HEK293 (cell line): ENCODE measurements around the gene PHACTR2.

Source experiments
- BCL11A ChIP-seq: fragments of 450-650 bp; formaldehyde crosslinking; IDR thresholded peaks from 2 replicates; pipeline ENCODE4 v1.5.1; 2016; ENCODE audit warnings: low read depth, missing biosample characterization, missing genetic modification characterization
- HOXC10 ChIP-seq: sonication (generic); formaldehyde crosslinking; IDR thresholded peaks from 2 replicates; pipeline ENCODE4 v1.8.1; 2023; ENCODE audit warnings: mild to moderate bottlenecking, missing genetic modification reagents
- IKZF3 ChIP-seq: fragments of 450-650 bp; IDR thresholded peaks from 2 replicates; pipeline ENCODE4 v1.5.0; 2018; ENCODE audit warnings: missing biosample characterization, mild to moderate bottlenecking, missing genetic modification characterization, moderate library complexity
- KLF16 ChIP-seq: fragments of 450-650 bp; formaldehyde crosslinking; IDR thresholded peaks from 2 replicates; pipeline ENCODE4 v1.5.1; 2017; ENCODE audit warnings: missing biosample characterization, missing genetic modification characterization
- SALL2 ChIP-seq: fragments of 450-650 bp; formaldehyde crosslinking; IDR thresholded peaks from 2 replicates; pipeline ENCODE4 v1.5.0; 2017; ENCODE audit warnings: missing biosample characterization, mild to moderate bottlenecking, missing genetic modification characterization, borderline replicate concordance
- SCRT2 ChIP-seq: fragments of 450-650 bp; formaldehyde crosslinking; IDR thresholded peaks from 2 replicates; pipeline ENCODE4 v1.5.1; 2016; ENCODE audit warnings: missing biosample characterization, missing genetic modification characterization
- SETDB1 ChIP-seq: IDR thresholded peaks from one replicate; pipeline ENCODE4 v1.6.1; 2017; ENCODE audit warnings: mild to moderate bottlenecking, low read length, moderate library complexity, mixed read lengths; ENCODE audit not compliant: insufficient read length
- SP3 ChIP-seq: fragments of 450-650 bp; formaldehyde crosslinking; IDR thresholded peaks from 2 replicates; pipeline ENCODE4 v1.5.1; 2016; ENCODE audit warnings: missing biosample characterization, missing genetic modification characterization
- ZBTB21 ChIP-seq: fragments of 450-650 bp; formaldehyde crosslinking; IDR thresholded peaks from 2 replicates; pipeline ENCODE4 v1.5.1; 2017; ENCODE audit warnings: missing biosample characterization, missing genetic modification characterization
- ZEB2 ChIP-seq: fragments of 450-650 bp; formaldehyde crosslinking; IDR thresholded peaks from 2 replicates; pipeline ENCODE4 v1.5.1; 2016; ENCODE audit warnings: missing biosample characterization, missing genetic modification characterization
- ZFP41 ChIP-seq: fragments of 450-650 bp; formaldehyde crosslinking; IDR thresholded peaks from 2 replicates; pipeline ENCODE4 v1.5.1; 2016; ENCODE audit warnings: missing biosample characterization, missing genetic modification characterization, borderline replicate concordance
- ZNF121 ChIP-seq: fragments of 450-650 bp; formaldehyde crosslinking; IDR thresholded peaks from 2 replicates; pipeline ENCODE4 v1.5.1; 2016; ENCODE audit warnings: missing biosample characterization, missing genetic modification characterization
- ZNF391 ChIP-seq: fragments of 450-650 bp; formaldehyde crosslinking; IDR thresholded peaks from 2 replicates; pipeline ENCODE4 v1.5.1; 2016; ENCODE audit warnings: low read depth, missing biosample characterization, missing genetic modification characterization, borderline replicate concordance
- ZNF501 ChIP-seq: fragments of 450-650 bp; formaldehyde crosslinking; IDR thresholded peaks from 2 replicates; pipeline ENCODE4 v1.5.1; 2016; ENCODE audit warnings: missing biosample characterization, missing genetic modification characterization
- ZNF518A ChIP-seq: fragments of 450-650 bp; formaldehyde crosslinking; conservative IDR thresholded peaks from 2 replicates; pipeline ENCODE4 v1.5.1; 2016; ENCODE audit warnings: low read depth, missing biosample characterization, missing genetic modification characterization
- ZNF521 ChIP-seq: fragments of 450-650 bp; formaldehyde crosslinking; IDR thresholded peaks from 2 replicates; pipeline ENCODE4 v1.5.1; 2017; ENCODE audit warnings: missing biosample characterization, mild to moderate bottlenecking, missing genetic modification characterization
- ZNF549 ChIP-seq: fragments of 450-650 bp; IDR thresholded peaks from 2 replicates; pipeline ENCODE4 v1.5.1; 2018; ENCODE audit warnings: missing biosample characterization, missing genetic modification characterization, mild to moderate bottlenecking, inconsistent platforms, moderate library complexity
- ZNF610 ChIP-seq: fragments of 450-650 bp; formaldehyde crosslinking; IDR thresholded peaks from 2 replicates; pipeline ENCODE4 v1.5.1; 2016; ENCODE audit warnings: missing biosample characterization, missing genetic modification characterization, borderline replicate concordance
- ZNF776 ChIP-seq: fragments of 450-650 bp; formaldehyde crosslinking; IDR thresholded peaks from 2 replicates; pipeline ENCODE4 v1.5.0; 2017; ENCODE audit warnings: missing biosample characterization, missing genetic modification characterization, borderline replicate concordance
- ZNF791 ChIP-seq: fragments of 450-650 bp; formaldehyde crosslinking; IDR thresholded peaks from 2 replicates; pipeline ENCODE4 v1.5.1; 2016; ENCODE audit warnings: missing biosample characterization, missing genetic modification characterization
- ZSCAN30 ChIP-seq: fragments of 450-650 bp; IDR thresholded peaks from 2 replicates; pipeline ENCODE4 v1.5.1; 2018; ENCODE audit warnings: missing biosample characterization, mild to moderate bottlenecking, missing genetic modification characterization, moderate library complexity
- TF ChIP-seq, protein P1 (sequence below): fragments of 450-650 bp; formaldehyde crosslinking; IDR thresholded peaks from 2 replicates; pipeline ENCODE4 v1.5.1; 2016; ENCODE audit warnings: missing biosample characterization, missing genetic modification characterization
- TF ChIP-seq, protein P2 (sequence below): fragments of 450-650 bp; formaldehyde crosslinking; IDR thresholded peaks from 2 replicates; pipeline ENCODE4 v1.5.1; 2016; ENCODE audit warnings: missing biosample characterization, missing genetic modification characterization
- TF ChIP-seq, protein P3 (sequence below): fragments of 450-650 bp; formaldehyde crosslinking; IDR thresholded peaks from 2 replicates; pipeline ENCODE4 v1.5.1; 2017; ENCODE audit warnings: missing biosample characterization, missing genetic modification characterization
- TF ChIP-seq, protein P4 (sequence below): fragments of 450-650 bp; formaldehyde crosslinking; IDR thresholded peaks from 2 replicates; pipeline ENCODE4 v1.5.1; 2016; ENCODE audit warnings: missing biosample characterization, missing genetic modification characterization

PHACTR2 gene

GRCh38 chr6:143744551-143745165, 66.9 kb downstream of the PHACTR2 start (continued):
- TF ChIP-seq, protein P1, sequence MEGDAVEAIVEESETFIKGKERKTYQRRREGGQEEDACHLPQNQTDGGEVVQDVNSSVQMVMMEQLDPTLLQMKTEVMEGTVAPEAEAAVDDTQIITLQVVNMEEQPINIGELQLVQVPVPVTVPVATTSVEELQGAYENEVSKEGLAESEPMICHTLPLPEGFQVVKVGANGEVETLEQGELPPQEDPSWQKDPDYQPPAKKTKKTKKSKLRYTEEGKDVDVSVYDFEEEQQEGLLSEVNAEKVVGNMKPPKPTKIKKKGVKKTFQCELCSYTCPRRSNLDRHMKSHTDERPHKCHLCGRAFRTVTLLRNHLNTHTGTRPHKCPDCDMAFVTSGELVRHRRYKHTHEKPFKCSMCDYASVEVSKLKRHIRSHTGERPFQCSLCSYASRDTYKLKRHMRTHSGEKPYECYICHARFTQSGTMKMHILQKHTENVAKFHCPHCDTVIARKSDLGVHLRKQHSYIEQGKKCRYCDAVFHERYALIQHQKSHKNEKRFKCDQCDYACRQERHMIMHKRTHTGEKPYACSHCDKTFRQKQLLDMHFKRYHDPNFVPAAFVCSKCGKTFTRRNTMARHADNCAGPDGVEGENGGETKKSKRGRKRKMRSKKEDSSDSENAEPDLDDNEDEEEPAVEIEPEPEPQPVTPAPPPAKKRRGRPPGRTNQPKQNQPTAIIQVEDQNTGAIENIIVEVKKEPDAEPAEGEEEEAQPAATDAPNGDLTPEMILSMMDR: no peak
- TF ChIP-seq ZNF791 (no peak), ZSCAN30 (tag by site-specific recombination) (peak; percentile 36; the same call in 1 of the 2 replicates), ZNF518A (tag by site-specific recombination) (no peak), BCL11A (tag by site-specific recombination) (no peak), ZFP41 (tag by site-specific recombination) (no peak), ZNF776 (no peak), SP3 (tag by site-specific recombination) (no peak), SALL2 (tag by site-specific recombination) (no peak), ZNF610 (tag by site-specific recombination) (no peak), ZNF521 (tag by site-specific recombination) (no peak), ZNF391 (no peak), KLF16 (tag by site-specific recombination) (no peak), ZNF549 (tag by site-specific recombination) (no peak), ZNF121 (tag by site-specific recombination) (no peak), SETDB1 (no peak), IKZF3 (tag by site-specific recombination) (peak; percentile 33; the same call in 1 of the 2 replicates), ZNF501 (tag by site-specific recombination) (peak; percentile 33; the same call in 1 of the 2 replicates), ZEB2 (tag by site-specific recombination) (no peak), HOXC10 (CRISPR knock-in tag) (no peak), SCRT2 (tag by site-specific recombination) (no peak), ZBTB21 (tag by site-specific recombination) (no peak)
- TF ChIP-seq, protein P2, sequence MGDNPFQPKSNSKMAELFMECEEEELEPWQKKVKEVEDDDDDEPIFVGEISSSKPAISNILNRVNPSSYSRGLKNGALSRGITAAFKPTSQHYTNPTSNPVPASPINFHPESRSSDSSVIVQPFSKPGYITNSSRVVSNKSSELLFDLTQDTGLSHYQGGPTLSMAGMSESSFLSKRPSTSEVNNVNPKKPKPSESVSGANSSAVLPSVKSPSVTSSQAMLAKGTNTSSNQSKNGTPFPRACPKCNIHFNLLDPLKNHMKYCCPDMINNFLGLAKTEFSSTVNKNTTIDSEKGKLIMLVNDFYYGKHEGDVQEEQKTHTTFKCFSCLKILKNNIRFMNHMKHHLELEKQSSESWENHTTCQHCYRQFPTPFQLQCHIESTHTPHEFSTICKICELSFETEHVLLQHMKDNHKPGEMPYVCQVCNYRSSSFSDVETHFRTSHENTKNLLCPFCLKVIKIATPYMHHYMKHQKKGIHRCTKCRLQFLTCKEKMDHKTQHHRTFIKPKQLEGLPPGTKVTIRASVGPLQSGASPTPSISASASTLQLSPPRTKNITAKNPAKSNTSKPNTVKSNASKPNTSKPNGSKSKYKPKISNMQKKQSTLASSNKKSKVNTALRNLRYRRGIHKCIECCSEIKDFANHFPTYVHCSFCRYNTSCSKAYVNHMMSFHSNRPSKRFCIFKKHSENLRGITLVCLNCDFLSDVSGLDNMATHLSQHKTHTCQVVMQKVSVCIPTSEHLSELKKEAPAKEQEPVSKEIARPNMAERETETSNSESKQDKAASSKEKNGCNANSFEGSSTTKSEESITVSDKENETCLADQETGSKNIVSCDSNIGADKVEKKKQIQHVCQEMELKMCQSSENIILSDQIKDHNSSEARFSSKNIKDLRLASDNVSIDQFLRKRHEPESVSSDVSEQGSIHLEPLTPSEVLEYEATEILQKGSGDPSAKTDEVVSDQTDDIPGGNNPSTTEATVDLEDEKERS (tag by site-specific recombination): no peak
- TF ChIP-seq, protein P3, sequence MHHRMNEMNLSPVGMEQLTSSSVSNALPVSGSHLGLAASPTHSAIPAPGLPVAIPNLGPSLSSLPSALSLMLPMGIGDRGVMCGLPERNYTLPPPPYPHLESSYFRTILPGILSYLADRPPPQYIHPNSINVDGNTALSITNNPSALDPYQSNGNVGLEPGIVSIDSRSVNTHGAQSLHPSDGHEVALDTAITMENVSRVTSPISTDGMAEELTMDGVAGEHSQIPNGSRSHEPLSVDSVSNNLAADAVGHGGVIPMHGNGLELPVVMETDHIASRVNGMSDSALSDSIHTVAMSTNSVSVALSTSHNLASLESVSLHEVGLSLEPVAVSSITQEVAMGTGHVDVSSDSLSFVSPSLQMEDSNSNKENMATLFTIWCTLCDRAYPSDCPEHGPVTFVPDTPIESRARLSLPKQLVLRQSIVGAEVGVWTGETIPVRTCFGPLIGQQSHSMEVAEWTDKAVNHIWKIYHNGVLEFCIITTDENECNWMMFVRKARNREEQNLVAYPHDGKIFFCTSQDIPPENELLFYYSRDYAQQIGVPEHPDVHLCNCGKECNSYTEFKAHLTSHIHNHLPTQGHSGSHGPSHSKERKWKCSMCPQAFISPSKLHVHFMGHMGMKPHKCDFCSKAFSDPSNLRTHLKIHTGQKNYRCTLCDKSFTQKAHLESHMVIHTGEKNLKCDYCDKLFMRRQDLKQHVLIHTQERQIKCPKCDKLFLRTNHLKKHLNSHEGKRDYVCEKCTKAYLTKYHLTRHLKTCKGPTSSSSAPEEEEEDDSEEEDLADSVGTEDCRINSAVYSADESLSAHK (tag by site-specific recombination): 0 out of 2 replicates have a peak, but pooled peaks have one; percentile 25
- TF ChIP-seq, protein P4, sequence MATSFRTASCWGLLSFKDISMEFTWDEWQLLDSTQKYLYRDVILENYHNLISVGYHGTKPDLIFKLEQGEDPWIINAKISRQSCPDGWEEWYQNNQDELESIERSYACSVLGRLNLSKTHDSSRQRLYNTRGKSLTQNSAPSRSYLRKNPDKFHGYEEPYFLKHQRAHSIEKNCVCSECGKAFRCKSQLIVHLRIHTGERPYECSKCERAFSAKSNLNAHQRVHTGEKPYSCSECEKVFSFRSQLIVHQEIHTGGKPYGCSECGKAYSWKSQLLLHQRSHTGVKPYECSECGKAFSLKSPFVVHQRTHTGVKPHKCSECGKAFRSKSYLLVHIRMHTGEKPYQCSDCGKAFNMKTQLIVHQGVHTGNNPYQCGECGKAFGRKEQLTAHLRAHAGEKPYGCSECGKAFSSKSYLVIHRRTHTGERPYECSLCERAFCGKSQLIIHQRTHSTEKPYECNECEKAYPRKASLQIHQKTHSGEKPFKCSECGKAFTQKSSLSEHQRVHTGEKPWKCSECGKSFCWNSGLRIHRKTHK (tag by site-specific recombination): no peak
